SK-N-SH treated with all-trans-retinoic acid at 6 μM for 48 hours (cell line): ENCODE measurements around the gene PHF20.

Source experiments
- ATAC-seq: fragments of 200-7000 bp; cut with Tn5 transposase; 3 replicates; pipeline ENCODE4 v1.9.1; 2020; ENCODE audit warnings: mild to moderate bottlenecking, moderate library complexity
- ARNTL ChIP-seq: fragments of 450-650 bp; formaldehyde crosslinking; IDR thresholded peaks from 2 replicates; pipeline ENCODE4 v1.5.0; 2020; ENCODE audit warnings: low read depth, mild to moderate bottlenecking, moderate library complexity, borderline replicate concordance
- CSDC2 ChIP-seq: fragments of 250-450 bp; sonication (Bioruptor Pico); IDR thresholded peaks from 2 replicates; pipeline ENCODE4 v1.5.0; 2020; ENCODE audit warnings: mild to moderate bottlenecking, moderate library complexity
- CSRNP3 ChIP-seq: fragments of 250-450 bp; sonication (Bioruptor Pico); IDR thresholded peaks from 2 replicates; pipeline ENCODE4 v1.5.1; 2021; ENCODE audit warnings: mild to moderate bottlenecking, moderate library complexity
- ESRRG ChIP-seq: fragments of 250-450 bp; sonication (Bioruptor Pico); IDR thresholded peaks from 2 replicates; pipeline ENCODE4 v1.6.1; 2021; ENCODE audit warnings: mild to moderate bottlenecking
- GLIS3 ChIP-seq: fragments of 250-450 bp; sonication (Bioruptor Pico); IDR thresholded peaks from 2 replicates; pipeline ENCODE4 v1.5.0; 2020; ENCODE audit warnings: mild to moderate bottlenecking, moderate library complexity
- ISL1 ChIP-seq: fragments of 250-450 bp; sonication (Bioruptor Pico); IDR thresholded peaks from 2 replicates; pipeline ENCODE4 v2.1.2; 2022; ENCODE audit warnings: mild to moderate bottlenecking, moderate library complexity
- OSR1 ChIP-seq: fragments of 250-450 bp; sonication (Bioruptor Pico); IDR thresholded peaks from 2 replicates; pipeline ENCODE4 v1.8.0; 2022; ENCODE audit warnings: moderate library complexity, mild to moderate bottlenecking, inconsistent platforms
- POU6F1 ChIP-seq: fragments of 250-450 bp; sonication (Bioruptor Pico); IDR thresholded peaks from 2 replicates; pipeline ENCODE4 v1.8.0; 2021; ENCODE audit warnings: low read depth, mild to moderate bottlenecking, moderate library complexity, borderline replicate concordance
- PPARA ChIP-seq: fragments of 250-450 bp; sonication (Bioruptor Pico); IDR thresholded peaks from 2 replicates; pipeline ENCODE4 v1.5.0; 2020; ENCODE audit warnings: mild to moderate bottlenecking, borderline replicate concordance
- RARB ChIP-seq: fragments of 250-450 bp; sonication (Bioruptor Pico); IDR thresholded peaks from 2 replicates; pipeline ENCODE4 v1.8.0; 2021; ENCODE audit warnings: mild to moderate bottlenecking, moderate library complexity
- SNAI2 ChIP-seq: fragments of 250-450 bp; sonication (Bioruptor Pico); IDR thresholded peaks from 2 replicates; pipeline ENCODE4 v1.5.0; 2020; ENCODE audit warnings: mild to moderate bottlenecking, moderate library complexity
- TCF4 ChIP-seq: fragments of 250-450 bp; sonication (Bioruptor Pico); IDR thresholded peaks from 2 replicates; pipeline ENCODE4 v1.8.0; 2021; ENCODE audit warnings: mild to moderate bottlenecking, moderate library complexity, borderline replicate concordance
- TOX ChIP-seq: fragments of 250-450 bp; sonication (Bioruptor Pico); IDR thresholded peaks from 2 replicates; pipeline ENCODE4 v1.8.0; 2021; ENCODE audit warnings: mild to moderate bottlenecking, moderate library complexity, borderline replicate concordance
- ZC3H10 ChIP-seq: fragments of 250-450 bp; sonication (Bioruptor Pico); IDR thresholded peaks from 2 replicates; pipeline ENCODE4 v1.5.1; 2021; ENCODE audit warnings: mild to moderate bottlenecking, moderate library complexity
- ZFP30 ChIP-seq: fragments of 450-650 bp; formaldehyde crosslinking; IDR thresholded peaks from 2 replicates; pipeline ENCODE4 v1.5.0; 2022; ENCODE audit warnings: mild to moderate bottlenecking, moderate library complexity
- ZNF565 ChIP-seq: fragments of 450-650 bp; formaldehyde crosslinking; conservative IDR thresholded peaks from 2 replicates; pipeline ENCODE4 v1.5.0; 2020; ENCODE audit warnings: low read depth, mild to moderate bottlenecking, moderate library complexity
- ZNF70 ChIP-seq: fragments of 450-650 bp; formaldehyde crosslinking; IDR thresholded peaks from 2 replicates; pipeline ENCODE4 v1.5.0; 2020; ENCODE audit warnings: mild to moderate bottlenecking, moderate library complexity
- ZNF8 ChIP-seq: fragments of 450-650 bp; formaldehyde crosslinking; IDR thresholded peaks from 2 replicates; pipeline ENCODE4 v1.5.0; 2020; ENCODE audit warnings: mild to moderate bottlenecking, moderate library complexity
- TF ChIP-seq, protein P1 (sequence below): fragments of 250-450 bp; sonication (Bioruptor Pico); IDR thresholded peaks from 2 replicates; pipeline ENCODE4 v1.8.0; 2020; ENCODE audit warnings: mild to moderate bottlenecking, moderate library complexity, borderline replicate concordance
- TF ChIP-seq, protein P2 (sequence below): fragments of 250-450 bp; sonication (Bioruptor Pico); IDR thresholded peaks from 2 replicates; pipeline ENCODE4 v1.5.0; 2020; ENCODE audit warnings: mild to moderate bottlenecking, moderate library complexity
- TF ChIP-seq, protein P3 (sequence below): fragments of 250-450 bp; sonication (Bioruptor Pico); IDR thresholded peaks from 2 replicates; pipeline ENCODE4 v1.5.1; 2020; ENCODE audit warnings: low read depth, mild to moderate bottlenecking, moderate library complexity

The PHF20 gene

DNA sequence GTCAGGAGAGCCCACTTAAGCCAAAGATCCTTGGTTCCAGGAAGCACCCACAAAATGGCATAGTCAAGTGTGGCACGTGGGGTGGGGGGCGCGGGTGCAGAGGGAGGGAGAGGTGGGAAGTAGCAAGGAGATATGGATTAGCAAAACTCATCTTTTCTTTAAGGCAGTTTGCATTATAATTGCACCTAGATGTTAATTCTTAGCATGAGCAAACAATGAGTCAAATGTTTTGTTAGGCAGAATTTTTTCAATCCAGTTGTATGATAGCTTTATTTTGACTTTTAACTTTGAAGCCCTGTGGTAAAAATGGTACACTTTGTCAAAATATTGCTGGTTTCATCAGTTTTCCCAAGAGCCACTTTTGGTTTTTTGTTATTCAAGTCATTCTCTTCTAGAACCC lies 167.4 kb downstream of the PHF20 start:
- no peak for ATAC-seq
- TF ChIP-seq POU6F1 (CRISPR knock-in tag): no peak
- TF ChIP-seq ZNF70 (CRISPR knock-in tag): no peak
- TF ChIP-seq SNAI2: no peak
- no peak for TF ChIP-seq TOX (CRISPR knock-in tag)
- no peak for TF ChIP-seq ZC3H10 (CRISPR knock-in tag)
- no peak for TF ChIP-seq CSDC2
- TF ChIP-seq, protein P1, sequence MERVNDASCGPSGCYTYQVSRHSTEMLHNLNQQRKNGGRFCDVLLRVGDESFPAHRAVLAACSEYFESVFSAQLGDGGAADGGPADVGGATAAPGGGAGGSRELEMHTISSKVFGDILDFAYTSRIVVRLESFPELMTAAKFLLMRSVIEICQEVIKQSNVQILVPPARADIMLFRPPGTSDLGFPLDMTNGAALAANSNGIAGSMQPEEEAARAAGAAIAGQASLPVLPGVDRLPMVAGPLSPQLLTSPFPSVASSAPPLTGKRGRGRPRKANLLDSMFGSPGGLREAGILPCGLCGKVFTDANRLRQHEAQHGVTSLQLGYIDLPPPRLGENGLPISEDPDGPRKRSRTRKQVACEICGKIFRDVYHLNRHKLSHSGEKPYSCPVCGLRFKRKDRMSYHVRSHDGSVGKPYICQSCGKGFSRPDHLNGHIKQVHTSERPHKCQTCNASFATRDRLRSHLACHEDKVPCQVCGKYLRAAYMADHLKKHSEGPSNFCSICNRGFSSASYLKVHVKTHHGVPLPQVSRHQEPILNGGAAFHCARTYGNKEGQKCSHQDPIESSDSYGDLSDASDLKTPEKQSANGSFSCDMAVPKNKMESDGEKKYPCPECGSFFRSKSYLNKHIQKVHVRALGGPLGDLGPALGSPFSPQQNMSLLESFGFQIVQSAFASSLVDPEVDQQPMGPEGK: no peak
- no peak for TF ChIP-seq OSR1 (CRISPR knock-in tag)
- TF ChIP-seq TCF4 (CRISPR knock-in tag): no peak
- TF ChIP-seq ISL1 (CRISPR knock-in tag): no peak
- TF ChIP-seq, all 23 proteins: peak for 0

DNA sequence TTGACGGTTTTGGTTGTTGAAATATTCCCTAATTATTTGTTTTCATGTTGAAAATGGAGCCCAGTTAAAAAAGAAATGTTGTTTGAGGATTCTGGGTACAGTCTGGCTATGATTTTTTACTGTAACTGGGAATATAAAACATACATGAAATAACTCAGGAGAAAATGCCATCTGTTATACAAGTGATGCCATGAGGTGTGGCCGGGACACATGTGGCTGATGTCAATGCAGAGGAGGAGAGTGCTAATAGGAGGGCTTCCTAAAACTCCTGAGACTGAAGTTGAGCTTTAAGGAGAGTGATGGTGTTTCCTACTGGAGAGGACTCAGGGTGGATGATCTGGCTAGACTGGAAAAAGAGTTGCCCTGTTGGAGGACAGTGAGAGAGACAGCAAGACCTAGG lies 169.8 kb downstream of the PHF20 start:
- no peak for TF ChIP-seq TOX (CRISPR knock-in tag)
- TF ChIP-seq ZNF70 (CRISPR knock-in tag): no peak
- TF ChIP-seq ZNF565 (CRISPR knock-in tag): no peak
- no peak for TF ChIP-seq ISL1 (CRISPR knock-in tag)
- no peak for TF ChIP-seq CSDC2
- TF ChIP-seq ESRRG (CRISPR knock-in tag): no peak
- no peak for TF ChIP-seq POU6F1 (CRISPR knock-in tag)
- no peak for TF ChIP-seq TCF4 (CRISPR knock-in tag)
- no peak for TF ChIP-seq CSRNP3
- TF ChIP-seq, protein P2, sequence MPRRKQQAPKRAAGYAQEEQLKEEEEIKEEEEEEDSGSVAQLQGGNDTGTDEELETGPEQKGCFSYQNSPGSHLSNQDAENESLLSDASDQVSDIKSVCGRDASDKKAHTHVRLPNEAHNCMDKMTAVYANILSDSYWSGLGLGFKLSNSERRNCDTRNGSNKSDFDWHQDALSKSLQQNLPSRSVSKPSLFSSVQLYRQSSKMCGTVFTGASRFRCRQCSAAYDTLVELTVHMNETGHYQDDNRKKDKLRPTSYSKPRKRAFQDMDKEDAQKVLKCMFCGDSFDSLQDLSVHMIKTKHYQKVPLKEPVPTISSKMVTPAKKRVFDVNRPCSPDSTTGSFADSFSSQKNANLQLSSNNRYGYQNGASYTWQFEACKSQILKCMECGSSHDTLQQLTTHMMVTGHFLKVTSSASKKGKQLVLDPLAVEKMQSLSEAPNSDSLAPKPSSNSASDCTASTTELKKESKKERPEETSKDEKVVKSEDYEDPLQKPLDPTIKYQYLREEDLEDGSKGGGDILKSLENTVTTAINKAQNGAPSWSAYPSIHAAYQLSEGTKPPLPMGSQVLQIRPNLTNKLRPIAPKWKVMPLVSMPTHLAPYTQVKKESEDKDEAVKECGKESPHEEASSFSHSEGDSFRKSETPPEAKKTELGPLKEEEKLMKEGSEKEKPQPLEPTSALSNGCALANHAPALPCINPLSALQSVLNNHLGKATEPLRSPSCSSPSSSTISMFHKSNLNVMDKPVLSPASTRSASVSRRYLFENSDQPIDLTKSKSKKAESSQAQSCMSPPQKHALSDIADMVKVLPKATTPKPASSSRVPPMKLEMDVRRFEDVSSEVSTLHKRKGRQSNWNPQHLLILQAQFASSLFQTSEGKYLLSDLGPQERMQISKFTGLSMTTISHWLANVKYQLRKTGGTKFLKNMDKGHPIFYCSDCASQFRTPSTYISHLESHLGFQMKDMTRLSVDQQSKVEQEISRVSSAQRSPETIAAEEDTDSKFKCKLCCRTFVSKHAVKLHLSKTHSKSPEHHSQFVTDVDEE (CRISPR knock-in tag): no peak
- TF ChIP-seq ZNF8 (CRISPR knock-in tag): no peak
- no peak for TF ChIP-seq ARNTL (CRISPR knock-in tag)
- TF ChIP-seq, protein P1: no peak
- TF ChIP-seq GLIS3 (CRISPR knock-in tag): no peak
- no peak for TF ChIP-seq RARB (CRISPR knock-in tag)
- TF ChIP-seq, protein P3, sequence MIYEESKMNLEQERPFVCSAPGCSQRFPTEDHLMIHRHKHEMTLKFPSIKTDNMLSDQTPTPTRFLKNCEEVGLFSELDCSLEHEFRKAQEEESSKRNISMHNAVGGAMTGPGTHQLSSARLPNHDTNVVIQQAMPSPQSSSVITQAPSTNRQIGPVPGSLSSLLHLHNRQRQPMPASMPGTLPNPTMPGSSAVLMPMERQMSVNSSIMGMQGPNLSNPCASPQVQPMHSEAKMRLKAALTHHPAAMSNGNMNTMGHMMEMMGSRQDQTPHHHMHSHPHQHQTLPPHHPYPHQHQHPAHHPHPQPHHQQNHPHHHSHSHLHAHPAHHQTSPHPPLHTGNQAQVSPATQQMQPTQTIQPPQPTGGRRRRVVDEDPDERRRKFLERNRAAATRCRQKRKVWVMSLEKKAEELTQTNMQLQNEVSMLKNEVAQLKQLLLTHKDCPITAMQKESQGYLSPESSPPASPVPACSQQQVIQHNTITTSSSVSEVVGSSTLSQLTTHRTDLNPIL (CRISPR knock-in tag): no peak
- no peak for TF ChIP-seq OSR1 (CRISPR knock-in tag)
- no peak for TF ChIP-seq PPARA (CRISPR knock-in tag)
- TF ChIP-seq ZFP30 (CRISPR knock-in tag): no peak
- no peak for ATAC-seq
